Panc1 (cell line): ENCODE measurements around the gene CDCA4. TPM values are rescaled to one million over a fixed set of nuclear protein-coding genes. Genes with fewer than 3 reads are reported as not detected.

ENCODE experiments used
- ATAC-seq: fragments of 200-7000 bp; cut with Tn5 transposase; 2 replicates; pipeline ENCODE4 v1.9.1; 2020; ENCODE audit warnings: mild to moderate bottlenecking, moderate library complexity
- BruUV-seq: library from RNA; stranded (reverse); fragments of 400-500 nt; replicated peaks from 2 replicates; lab custom pipeline; 2021; lab: Mats Ljungman, UMichigan
- CTCF ChIA-PET: fragments of 300-600 bp; sonication (Branson Sonifier 250); formaldehyde crosslinking; loops from one replicate; lab custom pipeline; 2022; ENCODE audit warnings: antibody characterized with exemption; lab: Charles Lee
- POLR2A ChIA-PET: fragments of 300-600 bp; sonication (Branson Sonifier 250); formaldehyde crosslinking; loops from one replicate; lab custom pipeline; 2022; ENCODE audit warnings: antibody characterized with exemption; lab: Charles Lee
- DNase-seq: peaks from one replicate; pipeline ENCODE4 v3.0.0-alpha.2; 2010; ENCODE audit warnings: low read depth, low spot score
- H3K27ac ChIP-seq: 2 replicates; pipeline ENCODE4 v1.5.1; 2011; ENCODE audit warnings: mild to moderate bottlenecking, low read length, inconsistent platforms
- H3K27me3 ChIP-seq: fragments of 200-500 bp; sonication (Bioruptor generic); 2 replicates; pipeline ENCODE4 v1.6.0; 2014; ENCODE audit warnings: low read length, inconsistent platforms; ENCODE audit not compliant: control insufficient read depth, insufficient read depth
- H3K36me3 ChIP-seq: fragments of 200-500 bp; sonication (Bioruptor generic); 2 replicates; pipeline ENCODE4 v1.5.1; 2014; ENCODE audit warnings: inconsistent platforms, mild to moderate bottlenecking, low read length, moderate library complexity; ENCODE audit not compliant: control insufficient read depth, insufficient read depth
- H3K4me1 ChIP-seq: 2 replicates; pipeline ENCODE4 v1.5.1; 2011; ENCODE audit warnings: inconsistent platforms, mild to moderate bottlenecking, low read length, moderate library complexity; ENCODE audit not compliant: control insufficient read depth, insufficient read depth
- H3K4me3 ChIP-seq, 2 experiments: 2 replicates each; pipeline ENCODE4 v1.5.1; 2011 to 2012; ENCODE audit warnings: low read depth in 2 of 2, low read length in 2 of 2, mild to moderate bottlenecking in 2 of 2, inconsistent platforms in 1 of 2, moderate library complexity in 1 of 2
- H3K9me3 ChIP-seq: fragments of 200-500 bp; sonication (Bioruptor generic); 2 replicates; pipeline ENCODE4 v1.5.1; 2014; ENCODE audit warnings: low read depth, mild to moderate bottlenecking, inconsistent platforms, low read length, moderate library complexity; ENCODE audit not compliant: control insufficient read depth, insufficient read depth
- CTCF ChIP-seq: fragments of 450-650 bp; IDR thresholded peaks from 2 replicates; pipeline ENCODE4 v1.5.1; 2017; ENCODE audit warnings: mild to moderate bottlenecking
- POLR2AphosphoS5 ChIP-seq: IDR thresholded peaks from 2 replicates; pipeline ENCODE4 v1.6.1; 2012; ENCODE audit warnings: mild to moderate bottlenecking, low read depth, low read length, moderate library complexity
- REST ChIP-seq, 2 experiments: IDR thresholded peaks; 2 replicates each; pipeline ENCODE4 v1.6.1; 2011 to 2012; ENCODE audit warnings: low read depth in 2 of 2, control low read depth in 1 of 2, low read length in 1 of 2, mild to moderate bottlenecking in 1 of 2, moderate library complexity in 1 of 2; ENCODE audit not compliant: insufficient read depth in 1 of 2
- SIN3A ChIP-seq: IDR thresholded peaks from 2 replicates; pipeline ENCODE4 v1.6.1; 2012; ENCODE audit warnings: low read depth, mild to moderate bottlenecking, low read length, moderate library complexity, borderline replicate concordance; ENCODE audit not compliant: insufficient read depth
- TCF7L2 ChIP-seq: IDR thresholded peaks from 2 replicates; pipeline ENCODE4 v1.6.1; 2011; ENCODE audit warnings: mild to moderate bottlenecking, low read depth, low read length, inconsistent platforms
- in situ Hi-C: cut with HindIII; loops from 2 replicates; pipeline ENCODE4 v1.10.0; 2016; ENCODE audit warnings: low sequenced_read_pairs, low pct_unique_long_range_greater_than_20kb
- intact Hi-C: fragments of 100-400 bp; cut with micrococcal nuclease; formaldehyde crosslinking; loops from one replicate; pipeline ENCODE4 v1.10.0; 2022; ENCODE audit not compliant: unreplicated experiment
- total RNA-seq: library from RNA; stranded (reverse); gene quantifications from one replicate; pipeline ENCODE4 v1.2.1, GENCODE V29; 2021; ENCODE audit not compliant: unreplicated experiment

CDCA4 gene
- total RNA-seq, 1 experiment from 2014 or later: 39.9 TPM

GRCh38 chr14:105014032-105014431, 6.9 kb downstream of the CDCA4 start:
- Histone ChIP-seq H3K4me1 (peaks cover 59% of the 10 kb centered on the region), H3K9me3 (no peaks in the 10 kb centered on the region), H3K4me3 (no peak overlapping the region; a peak in 1 of 4 replicates), H3K27me3 (no peaks in the 10 kb centered on the region), H3K36me3 (peaks cover 9% of the 10 kb centered on the region; the same call in 1 of the 2 replicates), H3K27ac (peak overlapping the region; percentile 71)
- DNase-seq (no peak), ATAC-seq (peak; percentile 27)
- BruUV-seq: no TSS peak
- in situ Hi-C loops (no loop called here), intact Hi-C loops (no loop called here)
- TF ChIP-seq TCF7L2: no peak
- no peak for TF ChIP-seq SIN3A
- TF ChIP-seq POLR2AphosphoS5: no peak
- no peak for TF ChIP-seq REST (IDR thresholded peaks at IDR 0.05; ENCODE audit: insufficient read depth in 1 of 2, low read depth in 2 of 2, low read length in 1 of 2)
- no peak for TF ChIP-seq CTCF
- CTCF ChIA-PET: no interaction called here
- POLR2A ChIA-PET: no interaction called here

DNA sequence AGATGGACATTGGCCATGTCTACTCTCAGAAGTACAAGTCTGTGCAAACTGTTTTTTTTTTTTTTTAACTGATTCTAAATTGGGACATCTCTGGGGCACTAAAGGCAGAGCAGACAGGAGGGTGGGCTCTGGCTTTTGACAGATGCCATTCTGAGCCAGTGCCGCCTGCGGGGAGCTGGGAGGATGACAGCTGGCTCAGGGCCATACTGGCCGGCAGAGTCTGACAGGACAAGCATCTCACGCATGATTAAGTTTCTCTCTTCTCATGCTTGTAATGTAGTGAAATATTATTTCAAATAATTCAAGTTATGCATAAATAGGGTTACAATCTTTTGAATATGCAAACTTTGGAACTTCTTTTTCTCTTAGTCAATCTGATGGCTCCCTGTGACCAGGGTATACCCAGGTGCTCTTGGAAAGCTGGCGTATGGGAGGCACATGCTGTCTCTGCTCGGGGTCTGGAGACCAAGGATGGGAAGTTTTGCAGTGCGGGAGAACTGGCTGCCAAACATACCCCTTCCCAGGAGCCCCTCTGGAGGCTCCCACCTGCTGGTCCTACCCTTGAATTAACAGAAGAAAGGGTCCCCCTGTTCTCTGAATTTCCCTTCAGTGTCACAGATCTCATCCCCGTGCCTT, 7.6 kb downstream of the CDCA4 start:
- Histone ChIP-seq H3K4me3 (no peak overlapping the region), H3K27me3 (no peaks in the 10 kb centered on the region), H3K9me3 (no peaks in the 10 kb centered on the region), H3K4me1 (peaks cover 57% of the 10 kb centered on the region), H3K27ac (peak overlapping the region; percentile 71), H3K36me3 (peaks cover 9% of the 10 kb centered on the region; the same call in 1 of the 2 replicates)
- no peak for TF ChIP-seq REST (IDR thresholded peaks at IDR 0.05; ENCODE audit: insufficient read depth in 1 of 2, low read depth in 2 of 2, low read length in 1 of 2)
- no peak for TF ChIP-seq POLR2AphosphoS5
- no peak for TF ChIP-seq CTCF
- no peak for TF ChIP-seq TCF7L2
- no peak for TF ChIP-seq SIN3A
- CTCF ChIA-PET: interaction anchor here (0.6 to 1.3 kb wide), 5 partner anchors 24 to 1687 kb away, joined by 3 to 13 read pairs (median 3); no protein-coding TSS in a partner anchor
- intact Hi-C loops: loop anchor here (2.0 kb wide), 1 partner anchor 32 kb away; no protein-coding TSS in a partner anchor
- ATAC-seq: no peak
- POLR2A ChIA-PET: interaction anchor here (0.6 to 0.7 kb wide), 2 partner anchors 45 to 398 kb away, joined by 3 to 7 read pairs; no protein-coding TSS in a partner anchor
- no peak for DNase-seq
- no TSS peak for BruUV-seq
- in situ Hi-C loops: no loop called here
